Measurements from ENCODE around the gene FAM187B. TPM values are rescaled to one million over a fixed set of nuclear protein-coding genes. Genes with fewer than 3 reads are reported as not detected.

FAM187B gene
- polyA plus RNA-seq, 1 of the 3 experiments (the other 2 are of a cell fraction): not detected

DNA sequence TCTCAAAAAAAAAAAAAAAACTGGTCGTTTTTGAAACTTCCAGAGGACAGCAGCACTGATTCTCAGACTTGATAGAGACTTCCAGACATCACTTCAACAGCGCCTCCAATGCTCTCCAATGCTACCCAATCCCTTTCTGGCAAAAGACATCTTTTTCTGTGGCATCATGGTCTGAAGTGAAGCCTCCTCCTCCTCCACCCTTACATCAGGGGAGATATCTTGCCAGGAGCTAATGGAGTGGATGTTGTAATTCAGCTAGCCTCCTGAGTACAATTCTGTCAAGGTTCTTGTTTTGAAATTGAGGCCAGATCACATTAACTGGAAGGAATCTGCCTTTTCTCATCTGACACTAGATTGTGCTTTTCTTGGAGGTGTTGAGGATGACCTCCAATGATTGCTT is 49.8 kb downstream of the FAM187B start:
- CTCF ChIA-PET: interaction anchor here (0.7 to 1.4 kb wide), 5 partner anchors 11 to 36 kb away, joined by 3 to 4 read pairs (median 3); partner anchors contain the start of gene FXYD5
- TF ChIP-seq TEAD4 (IDR thresholded peaks at IDR 0.05; ENCODE audit: borderline replicate concordance, insufficient read depth) (no peak), YY1 (IDR thresholded peaks at IDR 0.05; ENCODE audit: low read depth) (no peak), FOSL2 (IDR thresholded peaks at IDR 0.05; ENCODE audit: borderline replicate concordance, low read depth) (no peak), RXRA (IDR thresholded peaks at IDR 0.05; ENCODE audit: borderline replicate concordance, low read depth) (no peak), EZH2phosphoT487 (IDR thresholded peaks at IDR 0.05; ENCODE audit: borderline replicate concordance, low read depth) (no peak), POLR2AphosphoS5 (IDR thresholded peaks at IDR 0.05; ENCODE audit: low read depth, low read length) (no peak), SIN3A (IDR thresholded peaks at IDR 0.05; ENCODE audit: borderline replicate concordance, low read depth, low read length) (no peak), SMC3 (IDR thresholded peaks at IDR 0.05; ENCODE audit: low read depth, low read length) (no peak), MXI1 (IDR thresholded peaks at IDR 0.05; ENCODE audit: low read depth, low read length) (no peak), JUND (IDR thresholded peaks at IDR 0.05) (no peak), GATA2 (CRISPR knock-in tag; IDR thresholded peaks at IDR 0.05) (no peak), RCOR1 (IDR thresholded peaks at IDR 0.05; ENCODE audit: low read length) (no peak), NFIC (IDR thresholded peaks at IDR 0.05; ENCODE audit: borderline replicate concordance) (no peak)
- TF ChIP-seq, protein P1, sequence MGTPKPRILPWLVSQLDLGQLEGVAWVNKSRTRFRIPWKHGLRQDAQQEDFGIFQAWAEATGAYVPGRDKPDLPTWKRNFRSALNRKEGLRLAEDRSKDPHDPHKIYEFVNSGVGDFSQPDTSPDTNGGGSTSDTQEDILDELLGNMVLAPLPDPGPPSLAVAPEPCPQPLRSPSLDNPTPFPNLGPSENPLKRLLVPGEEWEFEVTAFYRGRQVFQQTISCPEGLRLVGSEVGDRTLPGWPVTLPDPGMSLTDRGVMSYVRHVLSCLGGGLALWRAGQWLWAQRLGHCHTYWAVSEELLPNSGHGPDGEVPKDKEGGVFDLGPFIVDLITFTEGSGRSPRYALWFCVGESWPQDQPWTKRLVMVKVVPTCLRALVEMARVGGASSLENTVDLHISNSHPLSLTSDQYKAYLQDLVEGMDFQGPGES (IDR thresholded peaks at IDR 0.05; ENCODE audit: low read depth, low read length): no peak
- TF ChIP-seq, protein P2, sequence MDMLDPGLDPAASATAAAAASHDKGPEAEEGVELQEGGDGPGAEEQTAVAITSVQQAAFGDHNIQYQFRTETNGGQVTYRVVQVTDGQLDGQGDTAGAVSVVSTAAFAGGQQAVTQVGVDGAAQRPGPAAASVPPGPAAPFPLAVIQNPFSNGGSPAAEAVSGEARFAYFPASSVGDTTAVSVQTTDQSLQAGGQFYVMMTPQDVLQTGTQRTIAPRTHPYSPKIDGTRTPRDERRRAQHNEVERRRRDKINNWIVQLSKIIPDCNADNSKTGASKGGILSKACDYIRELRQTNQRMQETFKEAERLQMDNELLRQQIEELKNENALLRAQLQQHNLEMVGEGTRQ (IDR thresholded peaks at IDR 0.05; ENCODE audit: borderline replicate concordance, low read depth, low read length): no peak
- Histone ChIP-seq H3K27ac (ENCODE audit: low read depth in 2 of 2, low read length in 1 of 2) (no peak overlapping the region), H3K79me2 (ENCODE audit: insufficient read depth) (no peaks in the 10 kb centered on the region), H3K4me1 (ENCODE audit: control insufficient read depth in 1 of 2, insufficient read depth in 2 of 2, low read depth in 1 of 2, low read length in 1 of 2) (no peaks in the 10 kb centered on the region), H3K36me3 (replicated peaks in 1 of 2; ENCODE audit: control insufficient read depth in 1 of 2, insufficient read depth in 2 of 2, low read length in 1 of 2) (no peaks in the 10 kb centered on the region), H3K4me2 (no peak overlapping the region), H3K27me3 (ENCODE audit: insufficient read depth) (peaks cover 23% of the 10 kb centered on the region; the same call in 1 of the 2 replicates), H4K20me1 (ENCODE audit: insufficient read depth) (no peaks in the 10 kb centered on the region), H3K9ac (no peak overlapping the region), H3K4me3 (ENCODE audit: low read depth in 2 of 2, low read length in 1 of 2) (no peak overlapping the region), H2AFZ (ENCODE audit: low read depth) (no peak overlapping the region), H3F3A (replicated peaks; ENCODE audit: insufficient read depth) (no peaks in the 10 kb centered on the region), H3K9me2 (no peaks in the 10 kb centered on the region), H3K9me3 (0 out of 2 replicates have a peak, but pooled peaks cover 3% of the 10 kb centered on the region)
- WGBS (ENCODE audit: low lambda C conversion rate): 0% methylated on average over 2 of the region's 2 CpGs
- no peak for DNase-seq
- POLR2A ChIA-PET: no interaction called here
